ENCODE measurements around the gene NXPH4.

NXPH4 gene

GRCh38 chr12:57201631-57202030 lies 15.0 kb upstream of the NXPH4 start:
- Histone ChIP-seq H3K79me2 (ENCODE audit: insufficient read depth, low read length) (no peaks in the 10 kb centered on the region), H3F3A (ENCODE audit: low read depth) (no peaks in the 10 kb centered on the region), H3K4me2 (ENCODE audit: low read depth, low read length, poor library complexity, severe bottlenecking) (no peak overlapping the region), H4K20me1 (ENCODE audit: insufficient read depth, low read length, poor library complexity, severe bottlenecking) (no peaks in the 10 kb centered on the region), H3K36me3 (ENCODE audit: insufficient read depth, low read length) (no peaks in the 10 kb centered on the region), H2AFZ (ENCODE audit: low read length) (no peak overlapping the region), H3K9me3 (ENCODE audit: insufficient read depth, low read depth, low read length) (no peaks in the 10 kb centered on the region), H3K4me3 (ENCODE audit: low read length, poor library complexity, severe bottlenecking) (no peak overlapping the region), H3K4me1 (ENCODE audit: insufficient read depth, low read length, poor library complexity, severe bottlenecking) (peaks cover 1% of the 10 kb centered on the region), H3K9me2 (replicated peaks; ENCODE audit: low read depth, low read length) (no peaks in the 10 kb centered on the region), H3K27me3 (ENCODE audit: insufficient read depth, low read length, poor library complexity, severe bottlenecking) (no peaks in the 10 kb centered on the region), H3K9ac (ENCODE audit: low read depth, low read length, poor library complexity, severe bottlenecking) (no peak overlapping the region)
- TF ChIP-seq EZH2phosphoT487 (IDR thresholded peaks at IDR 0.05; ENCODE audit: borderline replicate concordance) (no peak), CTCF (conservative IDR thresholded peaks at IDR 0.05; ENCODE audit: low read length) (no peak)

- H3K4me1 ChIP-seq (ENCODE audit: insufficient read depth, low read length, poor library complexity, severe bottlenecking) = no peaks in the 10 kb centered on the region
- H3F3A ChIP-seq (ENCODE audit: low read depth) = no peaks in the 10 kb centered on the region
- H4K20me1 ChIP-seq (ENCODE audit: insufficient read depth, low read length, poor library complexity, severe bottlenecking) = no peaks in the 10 kb centered on the region
- no peak overlapping the region for H3K4me3 ChIP-seq (ENCODE audit: low read length, poor library complexity, severe bottlenecking)
- no peaks in the 10 kb centered on the region for H3K9me2 ChIP-seq (replicated peaks; ENCODE audit: low read depth, low read length)
- no peaks in the 10 kb centered on the region for H3K36me3 ChIP-seq (ENCODE audit: insufficient read depth, low read length)
- H2AFZ ChIP-seq (ENCODE audit: low read length) = no peak overlapping the region
- TF ChIP-seq EZH2phosphoT487 (IDR thresholded peaks at IDR 0.05; ENCODE audit: borderline replicate concordance) (no peak), CTCF (conservative IDR thresholded peaks at IDR 0.05; ENCODE audit: low read length) (no peak)
- no peaks in the 10 kb centered on the region for H3K27me3 ChIP-seq (ENCODE audit: insufficient read depth, low read length, poor library complexity, severe bottlenecking)
- no peak overlapping the region for H3K9ac ChIP-seq (ENCODE audit: low read depth, low read length, poor library complexity, severe bottlenecking)
- H3K4me2 ChIP-seq (ENCODE audit: low read depth, low read length, poor library complexity, severe bottlenecking) = no peak overlapping the region
- H3K79me2 ChIP-seq (ENCODE audit: insufficient read depth, low read length) = no peaks in the 10 kb centered on the region
- no peaks in the 10 kb centered on the region for H3K9me3 ChIP-seq (ENCODE audit: insufficient read depth, low read depth, low read length)
Measured at GRCh38 chr12:57202321-57202720, 14.3 kb upstream of the NXPH4 start.

GRCh38 chr12:57203201-57203600 lies 13.4 kb upstream of the NXPH4 start:
- no peak for TF ChIP-seq CTCF (conservative IDR thresholded peaks at IDR 0.05; ENCODE audit: low read length)
- Histone ChIP-seq H3K9me2 (replicated peaks; ENCODE audit: low read depth, low read length) (no peaks in the 10 kb centered on the region), H3K79me2 (ENCODE audit: insufficient read depth, low read length) (no peaks in the 10 kb centered on the region), H3K9ac (ENCODE audit: low read depth, low read length, poor library complexity, severe bottlenecking) (no peak overlapping the region), H3K4me1 (ENCODE audit: insufficient read depth, low read length, poor library complexity, severe bottlenecking) (no peaks in the 10 kb centered on the region), H2AFZ (ENCODE audit: low read length) (no peak overlapping the region), H3F3A (ENCODE audit: low read depth) (no peaks in the 10 kb centered on the region), H3K9me3 (ENCODE audit: insufficient read depth, low read depth, low read length) (no peaks in the 10 kb centered on the region), H4K20me1 (ENCODE audit: insufficient read depth, low read length, poor library complexity, severe bottlenecking) (no peaks in the 10 kb centered on the region), H3K4me3 (ENCODE audit: low read length, poor library complexity, severe bottlenecking) (no peak overlapping the region), H3K27me3 (ENCODE audit: insufficient read depth, low read length, poor library complexity, severe bottlenecking) (no peaks in the 10 kb centered on the region), H3K36me3 (ENCODE audit: insufficient read depth, low read length) (no peaks in the 10 kb centered on the region), H3K4me2 (ENCODE audit: low read depth, low read length, poor library complexity, severe bottlenecking) (no peak overlapping the region)
